ENCODE measurements around the gene PLEKHH2. TPM values are rescaled to one million over a fixed set of nuclear protein-coding genes. Genes with fewer than 3 reads are reported as not detected.

Gene PLEKHH2
- polyA plus RNA-seq, 2 donors = 2.4 to 2.6 TPM

DNA sequence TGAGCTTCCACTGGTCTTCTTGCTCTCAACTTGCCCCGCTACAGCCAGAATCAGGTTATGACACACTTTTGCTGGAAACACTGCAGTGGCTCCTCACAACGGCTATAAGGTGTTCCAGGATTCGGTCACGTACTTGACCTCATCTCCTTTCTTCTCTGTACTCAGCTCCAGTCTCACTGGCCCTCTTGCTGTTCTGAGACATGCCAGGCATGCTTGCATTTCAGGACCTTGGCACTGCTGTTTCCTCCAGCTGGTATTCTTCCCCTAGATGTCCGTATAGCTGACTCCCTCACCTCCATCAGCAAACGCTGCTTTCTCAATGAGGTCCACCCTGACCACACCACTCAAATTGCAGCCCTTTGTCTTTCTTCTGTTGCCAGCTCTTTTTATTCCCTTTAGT is 71.1 kb downstream of the PLEKHH2 start:
- no peaks in the 10 kb centered on the region for H3K36me3 ChIP-seq (ENCODE audit: control insufficient read depth in 2 of 2, insufficient read depth in 2 of 2, low read length in 1 of 2)
- H3K27me3 ChIP-seq (ENCODE audit: control insufficient read depth in 1 of 2, insufficient read depth in 2 of 2, low read length in 2 of 2) = no peaks in the 10 kb centered on the region
- H3K4me1 ChIP-seq (ENCODE audit: control insufficient read depth in 2 of 2, insufficient read depth in 2 of 2, low read length in 1 of 2) = peaks cover 0 to 2% of the 10 kb centered on the region in 2 donors
- H3K27ac ChIP-seq (ENCODE audit: low read depth in 2 of 2, low read length in 1 of 2) = no peak overlapping the region
- WGBS, 2 donors = 78 to 83% methylated on average over 6 of the region's 6 CpGs
- no peak overlapping the region for H3K4me3 ChIP-seq (ENCODE audit: low read depth in 1 of 2, low read length in 2 of 2)
- no peaks in the 10 kb centered on the region for H3K9me3 ChIP-seq (ENCODE audit: control insufficient read depth in 2 of 2, insufficient read depth in 1 of 2, low read depth in 1 of 2, low read length in 1 of 2)

DNA sequence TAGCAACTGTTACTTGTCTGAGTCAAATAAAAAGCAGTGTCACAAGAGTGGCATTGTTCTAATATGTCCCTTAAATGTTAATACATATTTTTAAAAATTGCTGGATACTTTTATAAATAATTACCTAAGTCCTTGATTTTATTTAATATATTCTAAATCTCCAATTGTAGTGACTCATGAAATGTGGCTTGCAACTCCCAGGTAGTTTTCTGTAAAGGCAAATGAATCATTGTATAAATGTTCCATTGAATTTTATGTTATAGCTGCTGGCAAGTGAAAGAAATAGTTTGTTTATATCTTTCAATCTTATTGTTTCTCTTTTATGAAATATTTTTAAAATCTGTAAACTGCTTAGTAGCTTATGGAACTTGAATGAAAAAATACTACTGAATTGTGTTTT is 71.8 kb downstream of the PLEKHH2 start:
- Histone ChIP-seq H3K27ac (ENCODE audit: low read depth in 2 of 2, low read length in 1 of 2) (no peak overlapping the region), H3K36me3 (ENCODE audit: control insufficient read depth in 2 of 2, insufficient read depth in 2 of 2, low read length in 1 of 2) (no peaks in the 10 kb centered on the region), H3K4me3 (ENCODE audit: low read depth in 1 of 2, low read length in 2 of 2) (no peak overlapping the region), H3K9me3 (ENCODE audit: control insufficient read depth in 2 of 2, insufficient read depth in 1 of 2, low read depth in 1 of 2, low read length in 1 of 2) (no peaks in the 10 kb centered on the region), H3K4me1 (ENCODE audit: control insufficient read depth in 2 of 2, insufficient read depth in 2 of 2, low read length in 1 of 2) (peaks cover 0 to 2% of the 10 kb centered on the region in 2 donors), H3K27me3 (ENCODE audit: control insufficient read depth in 1 of 2, insufficient read depth in 2 of 2, low read length in 2 of 2) (no peaks in the 10 kb centered on the region)

- Histone ChIP-seq H3K27ac (ENCODE audit: low read depth in 2 of 2, low read length in 1 of 2) (no peak overlapping the region), H3K4me3 (ENCODE audit: low read depth in 1 of 2, low read length in 2 of 2) (no peak overlapping the region), H3K27me3 (ENCODE audit: control insufficient read depth in 1 of 2, insufficient read depth in 2 of 2, low read length in 2 of 2) (no peaks in the 10 kb centered on the region), H3K36me3 (ENCODE audit: control insufficient read depth in 2 of 2, insufficient read depth in 2 of 2, low read length in 1 of 2) (no peaks in the 10 kb centered on the region), H3K9me3 (ENCODE audit: control insufficient read depth in 2 of 2, insufficient read depth in 1 of 2, low read depth in 1 of 2, low read length in 1 of 2) (no peaks in the 10 kb centered on the region), H3K4me1 (ENCODE audit: control insufficient read depth in 2 of 2, insufficient read depth in 2 of 2, low read length in 1 of 2) (peaks cover 0 to 2% of the 10 kb centered on the region in 2 donors)
These were observed 73.8 kb downstream of the PLEKHH2 start for GRCh38 chr2:43710866-43711265.

GRCh38 chr2:43714164-43714563 is 77.1 kb downstream of the PLEKHH2 start:
- 50 to 57% methylated on average over 2 of the region's 2 CpGs for WGBS, 2 donors
- H3K4me1 ChIP-seq (ENCODE audit: control insufficient read depth in 2 of 2, insufficient read depth in 2 of 2, low read length in 1 of 2) = no peaks in the 10 kb centered on the region
- no peaks in the 10 kb centered on the region for H3K9me3 ChIP-seq (ENCODE audit: control insufficient read depth in 2 of 2, insufficient read depth in 1 of 2, low read depth in 1 of 2, low read length in 1 of 2)
- H3K36me3 ChIP-seq (ENCODE audit: control insufficient read depth in 2 of 2, insufficient read depth in 2 of 2, low read length in 1 of 2) = no peaks in the 10 kb centered on the region
- no peak overlapping the region for H3K4me3 ChIP-seq (ENCODE audit: low read depth in 1 of 2, low read length in 2 of 2)
- no peak overlapping the region for H3K27ac ChIP-seq (ENCODE audit: low read depth in 2 of 2, low read length in 1 of 2)
- H3K27me3 ChIP-seq (ENCODE audit: control insufficient read depth in 1 of 2, insufficient read depth in 2 of 2, low read length in 2 of 2) = no peaks in the 10 kb centered on the region

DNA sequence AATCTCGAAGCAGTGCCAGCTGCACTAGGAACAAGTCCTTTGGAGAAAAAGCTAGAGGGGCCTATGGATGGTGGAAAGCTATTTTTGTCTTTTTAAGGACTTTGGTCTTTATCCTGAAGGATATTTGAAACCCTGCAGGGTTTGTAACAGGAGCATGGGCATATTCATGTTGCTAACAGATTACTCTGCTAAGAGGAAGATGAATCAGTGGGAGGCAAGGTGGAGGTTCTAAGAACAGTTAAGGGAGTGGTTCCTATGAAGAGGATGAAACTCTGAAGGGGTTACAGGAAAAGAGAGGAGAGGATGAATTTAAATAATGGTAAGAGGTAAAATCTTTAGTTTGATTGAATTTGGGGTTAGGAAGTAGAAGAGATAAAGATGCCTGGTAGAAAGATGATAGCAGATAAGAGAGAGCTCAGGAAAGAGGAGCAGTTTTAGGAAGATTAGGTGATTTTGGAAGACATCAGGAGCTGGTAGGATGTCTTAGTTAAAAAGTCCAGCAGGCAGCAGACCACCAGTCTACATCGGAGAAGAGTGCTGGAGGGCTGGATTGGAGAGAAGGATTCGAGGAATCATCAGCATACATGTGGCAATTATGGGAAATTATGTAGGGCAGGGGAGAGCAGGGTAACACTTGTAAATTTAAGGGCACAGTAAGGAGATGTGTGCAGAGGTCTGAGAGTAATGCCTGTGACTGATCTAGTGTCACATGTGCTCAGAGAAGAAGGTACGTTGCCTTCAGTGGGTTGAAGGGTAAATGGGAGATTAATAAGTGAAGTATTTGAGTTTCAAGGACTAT is 78.4 kb downstream of the PLEKHH2 start:
- no peaks in the 10 kb centered on the region for H3K9me3 ChIP-seq (ENCODE audit: control insufficient read depth in 2 of 2, insufficient read depth in 1 of 2, low read depth in 1 of 2, low read length in 1 of 2)
- H3K36me3 ChIP-seq (ENCODE audit: control insufficient read depth in 2 of 2, insufficient read depth in 2 of 2, low read length in 1 of 2) = no peaks in the 10 kb centered on the region
- H3K4me3 ChIP-seq (ENCODE audit: low read depth in 1 of 2, low read length in 2 of 2) = no peak overlapping the region
- no peak overlapping the region for H3K27ac ChIP-seq (ENCODE audit: low read depth in 2 of 2, low read length in 1 of 2)
- no peaks in the 10 kb centered on the region for H3K4me1 ChIP-seq (ENCODE audit: control insufficient read depth in 2 of 2, insufficient read depth in 2 of 2, low read length in 1 of 2)
- H3K27me3 ChIP-seq (ENCODE audit: control insufficient read depth in 1 of 2, insufficient read depth in 2 of 2, low read length in 2 of 2) = no peaks in the 10 kb centered on the region
- WGBS, 2 donors = 87 to 89% methylated on average over 4 of the region's 4 CpGs

GRCh38 chr2:43717322-43717721 is 80.3 kb downstream of the PLEKHH2 start:
- Histone ChIP-seq H3K4me3 (ENCODE audit: low read depth in 1 of 2, low read length in 2 of 2) (no peak overlapping the region), H3K27ac (ENCODE audit: low read depth in 2 of 2, low read length in 1 of 2) (no peak overlapping the region), H3K9me3 (ENCODE audit: control insufficient read depth in 2 of 2, insufficient read depth in 1 of 2, low read depth in 1 of 2, low read length in 1 of 2) (no peaks in the 10 kb centered on the region), H3K27me3 (ENCODE audit: control insufficient read depth in 1 of 2, insufficient read depth in 2 of 2, low read length in 2 of 2) (no peaks in the 10 kb centered on the region), H3K36me3 (ENCODE audit: control insufficient read depth in 2 of 2, insufficient read depth in 2 of 2, low read length in 1 of 2) (no peaks in the 10 kb centered on the region), H3K4me1 (ENCODE audit: control insufficient read depth in 2 of 2, insufficient read depth in 2 of 2, low read length in 1 of 2) (no peaks in the 10 kb centered on the region)

GRCh38 chr2:43718530-43719124 is 81.6 kb downstream of the PLEKHH2 start:
- Histone ChIP-seq H3K36me3 (ENCODE audit: control insufficient read depth in 2 of 2, insufficient read depth in 2 of 2, low read length in 1 of 2) (no peaks in the 10 kb centered on the region), H3K9me3 (ENCODE audit: control insufficient read depth in 2 of 2, insufficient read depth in 1 of 2, low read depth in 1 of 2, low read length in 1 of 2) (no peaks in the 10 kb centered on the region)

DNA sequence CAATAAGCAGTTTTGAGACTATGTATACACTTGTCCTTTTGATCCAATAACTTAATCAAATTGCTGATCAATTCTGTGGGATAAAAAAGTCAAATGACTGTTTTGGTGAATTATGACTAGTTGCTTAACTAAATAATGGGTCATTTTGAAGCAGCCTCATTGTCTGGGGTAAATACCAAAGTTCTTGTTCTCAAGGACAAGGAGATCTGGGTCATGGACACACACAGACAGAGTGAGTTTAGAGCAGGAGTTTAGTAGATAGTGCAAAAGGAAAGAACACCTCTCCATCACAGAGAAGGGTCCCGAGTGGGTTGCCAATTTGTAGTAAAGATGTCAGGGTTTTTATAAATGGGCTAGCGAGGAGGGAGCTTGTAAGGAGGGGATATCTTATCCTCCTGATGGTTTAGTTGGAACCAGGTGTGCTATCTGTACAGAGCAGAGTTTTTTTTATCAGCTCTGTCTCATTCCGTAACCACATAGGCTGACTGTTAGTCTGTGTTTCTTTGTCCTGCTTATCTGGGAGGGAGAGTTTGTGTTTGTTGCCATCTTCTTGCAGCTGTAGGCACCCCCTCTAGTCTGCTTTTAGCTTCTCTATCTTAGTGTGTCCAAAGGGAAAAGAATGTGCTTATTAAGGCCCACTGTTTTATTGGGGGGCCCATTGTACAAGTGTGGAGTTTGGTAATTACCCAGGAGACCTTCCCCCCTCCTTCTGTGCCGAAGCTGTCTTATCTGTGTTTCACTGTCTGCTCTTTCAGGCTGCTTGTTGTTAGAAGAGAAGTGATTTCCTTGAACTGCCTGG is 87.9 kb downstream of the PLEKHH2 start:
- Histone ChIP-seq H3K4me1 (ENCODE audit: control insufficient read depth in 2 of 2, insufficient read depth in 2 of 2, low read length in 1 of 2) (no peaks in the 10 kb centered on the region), H3K36me3 (ENCODE audit: control insufficient read depth in 2 of 2, insufficient read depth in 2 of 2, low read length in 1 of 2) (no peaks in the 10 kb centered on the region), H3K27ac (ENCODE audit: low read depth in 2 of 2, low read length in 1 of 2) (no peak overlapping the region), H3K27me3 (ENCODE audit: control insufficient read depth in 1 of 2, insufficient read depth in 2 of 2, low read length in 2 of 2) (no peaks in the 10 kb centered on the region), H3K4me3 (ENCODE audit: low read depth in 1 of 2, low read length in 2 of 2) (no peak overlapping the region), H3K9me3 (ENCODE audit: control insufficient read depth in 2 of 2, insufficient read depth in 1 of 2, low read depth in 1 of 2, low read length in 1 of 2) (no peaks in the 10 kb centered on the region)
- WGBS, 2 donors = 63 to 80% methylated on average over 4 of the region's 4 CpGs

More at GRCh38 chr2:43718530-43719124, 81.6 kb downstream of the PLEKHH2 start:
- H3K4me1 ChIP-seq (ENCODE audit: control insufficient read depth in 2 of 2, insufficient read depth in 2 of 2, low read length in 1 of 2) = no peaks in the 10 kb centered on the region
- no peaks in the 10 kb centered on the region for H3K27me3 ChIP-seq (ENCODE audit: control insufficient read depth in 1 of 2, insufficient read depth in 2 of 2, low read length in 2 of 2)
- 69 to 75% methylated on average over 5 of the region's 5 CpGs for WGBS, 2 donors
- H3K27ac ChIP-seq (ENCODE audit: low read depth in 2 of 2, low read length in 1 of 2) = no peak overlapping the region
- H3K4me3 ChIP-seq (ENCODE audit: low read depth in 1 of 2, low read length in 2 of 2) = no peak overlapping the region

GRCh38 chr2:43725711-43726246 is 88.7 kb downstream of the PLEKHH2 start:
- no peaks in the 10 kb centered on the region for H3K9me3 ChIP-seq (ENCODE audit: control insufficient read depth in 2 of 2, insufficient read depth in 1 of 2, low read depth in 1 of 2, low read length in 1 of 2)
- no peaks in the 10 kb centered on the region for H3K36me3 ChIP-seq (ENCODE audit: control insufficient read depth in 2 of 2, insufficient read depth in 2 of 2, low read length in 1 of 2)
- no peaks in the 10 kb centered on the region for H3K4me1 ChIP-seq (ENCODE audit: control insufficient read depth in 2 of 2, insufficient read depth in 2 of 2, low read length in 1 of 2)
- 92 to 95% methylated on average over 3 of the region's 3 CpGs for WGBS, 2 donors
- H3K27ac ChIP-seq (ENCODE audit: low read depth in 2 of 2, low read length in 1 of 2) = no peak overlapping the region
- no peaks in the 10 kb centered on the region for H3K27me3 ChIP-seq (ENCODE audit: control insufficient read depth in 1 of 2, insufficient read depth in 2 of 2, low read length in 2 of 2)
- no peak overlapping the region for H3K4me3 ChIP-seq (ENCODE audit: low read depth in 1 of 2, low read length in 2 of 2)
